HTR-8/SVneo (cell line): ENCODE data around the gene KCNIP3.
"Not testable (repeated sequence)": the region's sequence is repeated elsewhere in the genome, so short reads cannot be mapped to it uniquely, and the experiment has no call there.

Source experiments
- DNase-seq: peaks from one replicate; pipeline ENCODE4 v3.0.0; 2011; ENCODE audit warnings: low spot score, mixed read lengths; ENCODE audit not compliant: insufficient read length
- FAIRE-seq: peaks from 2 replicates; lab custom pipeline; 2011; peaks lifted over from hg19 to GRCh38; lab: Jason Lieb, UNC

KCNIP3 gene

DNA sequence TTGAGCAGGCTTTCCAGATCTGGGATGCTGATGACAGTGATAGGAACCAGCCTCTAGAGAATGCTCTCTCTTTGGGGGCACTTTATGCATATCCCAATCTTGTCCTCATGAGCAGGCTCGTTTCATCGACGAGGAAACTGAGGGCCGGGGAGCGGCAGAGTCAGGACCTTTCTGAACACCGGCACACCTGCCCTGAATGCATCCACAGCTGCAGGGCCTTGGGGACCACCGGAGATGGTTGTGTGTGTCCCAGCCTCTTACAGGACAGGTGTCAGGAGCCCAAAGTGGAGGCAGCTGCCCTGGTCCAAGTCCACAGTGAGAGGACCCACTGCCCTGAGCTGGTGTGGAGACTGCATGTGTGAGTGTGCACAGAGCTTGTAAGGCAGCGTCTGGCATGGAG lies 57.8 kb downstream of the KCNIP3 start:
- DNase-seq (no peak), FAIRE-seq (no peak)

DNA sequence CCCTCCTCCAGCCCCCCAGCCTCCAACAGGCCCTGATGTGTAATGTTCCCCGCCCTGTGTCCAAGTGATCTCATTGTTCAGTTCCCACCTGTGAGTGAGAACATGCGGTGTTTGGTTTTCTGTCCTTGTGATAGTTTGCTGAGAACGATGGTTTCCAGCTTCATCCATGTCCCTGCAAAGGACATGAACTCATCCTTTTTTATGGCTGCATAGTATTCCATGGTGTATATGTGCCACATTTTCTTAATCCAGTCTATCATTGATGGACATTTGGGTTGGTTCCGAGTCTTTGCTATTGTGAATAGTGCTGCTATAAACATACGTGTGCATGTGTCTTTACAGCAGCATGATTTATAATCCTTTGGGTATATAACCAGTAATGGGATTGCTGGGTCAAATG lies 58.3 kb downstream of the KCNIP3 start:
- not testable (repeated sequence) for FAIRE-seq, DNase-seq

DNA sequence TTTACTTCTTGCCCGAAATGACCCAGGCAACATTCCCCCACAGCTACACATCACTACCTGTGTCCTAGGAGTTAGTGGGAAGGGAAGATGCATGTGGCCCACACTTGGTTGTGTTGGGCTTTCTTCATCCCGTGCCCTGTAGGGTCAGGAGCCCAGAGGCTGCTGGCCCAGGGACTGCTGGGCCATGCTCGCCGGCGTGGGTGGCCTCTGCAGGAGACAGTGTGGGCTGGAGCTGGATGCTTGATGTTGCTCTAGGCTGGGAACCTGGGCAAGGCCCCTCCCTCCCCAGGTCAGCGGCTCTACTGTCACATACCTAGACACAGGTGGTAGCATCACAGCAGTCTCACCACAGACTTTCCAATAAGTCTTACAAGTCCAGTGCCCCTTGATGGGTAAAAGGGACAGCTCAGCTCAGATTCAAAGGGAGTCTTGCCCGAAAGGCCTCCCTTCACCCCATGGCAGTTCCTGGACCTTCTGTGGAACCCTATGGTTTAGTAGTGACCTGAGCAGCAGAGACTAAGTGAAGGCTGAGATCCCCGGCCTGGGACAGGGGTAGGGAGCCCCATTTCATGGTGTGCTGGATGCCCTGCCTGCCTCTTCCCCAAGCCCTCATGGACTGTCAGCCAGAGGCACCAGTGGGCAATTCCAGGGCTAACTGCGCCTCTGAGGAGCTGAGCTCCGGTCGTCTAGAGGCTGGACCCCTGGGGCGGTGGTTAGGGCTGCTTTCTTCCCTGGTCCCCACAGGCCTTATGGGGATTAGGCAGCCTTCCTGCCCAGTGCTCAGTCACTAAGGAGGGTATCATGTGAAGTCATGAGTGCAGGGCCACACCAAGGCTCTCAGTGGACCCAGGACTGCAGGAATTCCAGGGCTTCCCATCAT lies 59.9 kb downstream of the KCNIP3 start:
- DNase-seq, result no peak
- FAIRE-seq, result peak; percentile 33

DNA sequence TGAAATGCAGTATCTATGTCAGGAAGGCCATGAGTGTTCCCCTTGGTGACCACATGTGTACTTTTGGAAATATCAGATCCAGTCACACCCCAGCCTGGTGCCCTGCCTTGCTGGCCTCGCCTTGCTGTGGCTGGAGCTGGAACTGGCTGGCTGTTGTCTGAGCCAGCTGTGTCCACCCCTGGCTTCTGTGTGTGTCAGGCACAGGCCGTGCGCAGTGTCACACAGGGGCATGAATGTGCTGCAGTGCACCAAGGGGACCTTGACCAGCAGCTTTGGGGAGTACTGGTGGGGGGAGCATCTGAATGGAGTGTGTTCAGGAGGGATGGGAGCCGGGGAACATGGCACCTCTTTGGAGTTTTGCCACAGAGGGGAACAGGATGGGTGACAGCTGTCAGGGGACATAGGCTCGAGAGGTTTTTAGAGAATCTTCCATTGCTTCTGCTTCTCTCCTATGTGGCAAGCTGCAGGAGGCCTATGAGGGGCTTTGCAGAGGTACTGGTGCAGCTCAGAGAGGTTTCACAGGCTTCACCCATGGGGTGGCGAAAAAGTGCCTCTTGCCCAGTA lies 60.7 kb downstream of the KCNIP3 start:
- FAIRE-seq (no peak), DNase-seq (no peak)

DNA sequence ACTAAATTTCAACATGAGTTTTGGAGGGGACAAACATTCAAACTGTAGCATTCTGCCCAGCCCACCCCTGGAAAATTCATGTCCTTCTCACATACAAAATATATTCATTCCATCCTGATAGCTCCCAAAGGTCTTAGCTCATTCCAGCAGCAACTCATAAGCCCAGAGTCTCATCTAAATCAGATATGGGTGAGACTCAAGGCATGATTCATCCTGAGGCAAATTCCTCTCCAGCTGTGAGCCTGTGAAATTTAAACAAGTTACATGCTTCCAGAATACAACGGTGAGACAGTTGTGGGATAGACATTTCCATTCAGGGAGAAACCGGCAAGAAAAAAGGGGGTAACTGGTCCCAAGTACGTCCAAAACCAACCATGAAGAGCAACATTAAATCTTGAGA lies 61.9 kb downstream of the KCNIP3 start:
- DNase-seq (peak; percentile 30), FAIRE-seq (peak; percentile 63)

DNA sequence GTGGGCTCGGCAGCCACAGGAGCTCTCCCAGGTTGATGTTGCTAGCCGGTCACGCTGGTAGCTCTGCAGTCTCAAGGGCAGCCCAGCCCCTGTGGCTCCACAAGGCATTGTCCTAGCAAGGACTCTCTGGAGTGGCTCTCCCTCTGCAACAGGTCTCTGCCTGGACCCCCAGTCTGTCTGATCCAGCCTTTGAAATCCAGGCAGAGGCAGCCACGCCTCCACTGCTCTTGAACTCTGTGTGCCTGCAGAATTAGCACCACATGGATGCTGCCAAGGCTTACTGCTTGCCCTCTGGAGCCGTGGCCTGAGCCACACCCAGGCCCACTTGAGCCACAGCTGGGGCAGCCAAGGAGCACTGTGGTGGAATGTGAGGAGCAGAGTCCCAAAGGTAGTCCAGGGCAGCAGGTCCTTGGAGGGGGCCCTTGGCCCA lies 62.4 kb downstream of the KCNIP3 start:
- peak; percentile 62 for FAIRE-seq
- no peak for DNase-seq

DNA sequence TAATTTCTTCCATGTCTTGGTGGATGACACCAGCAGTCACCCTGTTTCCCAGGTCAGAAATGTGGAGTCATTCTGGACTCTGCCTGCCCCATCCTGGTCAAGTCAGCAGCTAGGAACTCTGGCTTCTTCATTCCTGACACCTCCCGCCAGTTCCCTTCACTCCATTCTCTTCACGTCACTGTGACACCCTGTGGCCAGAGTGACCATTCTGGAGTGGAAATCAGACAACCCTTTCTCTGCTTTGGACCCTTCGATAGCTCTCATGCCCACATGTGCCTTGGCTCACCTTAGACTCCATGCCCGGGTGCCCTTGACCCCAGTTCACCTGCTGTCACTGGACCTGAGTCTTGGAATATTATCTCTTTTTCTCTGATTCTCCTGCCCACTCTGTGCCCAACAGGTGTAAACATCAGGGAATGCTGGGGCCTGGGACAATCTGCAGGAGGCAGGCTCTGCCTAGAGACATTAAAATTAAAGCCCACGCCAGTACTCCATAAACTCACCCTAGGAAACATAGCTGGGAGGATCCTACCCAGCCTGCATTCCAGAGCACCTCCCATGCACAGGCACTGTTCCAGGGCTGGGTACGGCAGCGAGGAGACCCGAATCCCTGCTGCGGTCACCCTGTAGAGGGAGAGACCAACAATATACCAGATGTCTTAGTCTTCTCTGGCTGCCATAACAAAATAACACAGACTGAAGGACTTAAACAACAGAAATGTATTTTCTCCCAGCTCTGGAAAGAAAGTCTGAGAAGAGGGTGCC lies 64.3 kb downstream of the KCNIP3 start:
- FAIRE-seq (peak; percentile 54), DNase-seq (no peak)

DNA sequence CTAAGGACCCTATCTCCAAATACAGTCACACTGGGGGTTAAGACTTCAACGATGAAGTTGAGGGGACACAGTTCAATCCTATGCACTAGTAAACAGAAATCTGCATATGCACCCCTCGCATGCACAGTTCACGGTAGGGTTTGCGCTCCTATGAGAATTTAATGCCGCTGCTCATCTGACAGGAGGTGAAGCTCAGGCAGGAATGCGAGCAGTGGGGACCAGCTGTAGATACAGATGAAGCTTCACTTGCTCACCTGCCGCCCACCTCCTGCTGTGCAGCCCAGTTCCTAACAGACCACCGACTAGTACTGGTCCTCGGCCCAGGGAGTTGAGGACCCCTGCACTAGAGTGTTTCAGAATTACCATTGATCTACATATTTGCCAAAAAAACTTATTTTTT lies 65.3 kb downstream of the KCNIP3 start:
- DNase-seq (no peak), FAIRE-seq (peak; percentile 72)

DNA sequence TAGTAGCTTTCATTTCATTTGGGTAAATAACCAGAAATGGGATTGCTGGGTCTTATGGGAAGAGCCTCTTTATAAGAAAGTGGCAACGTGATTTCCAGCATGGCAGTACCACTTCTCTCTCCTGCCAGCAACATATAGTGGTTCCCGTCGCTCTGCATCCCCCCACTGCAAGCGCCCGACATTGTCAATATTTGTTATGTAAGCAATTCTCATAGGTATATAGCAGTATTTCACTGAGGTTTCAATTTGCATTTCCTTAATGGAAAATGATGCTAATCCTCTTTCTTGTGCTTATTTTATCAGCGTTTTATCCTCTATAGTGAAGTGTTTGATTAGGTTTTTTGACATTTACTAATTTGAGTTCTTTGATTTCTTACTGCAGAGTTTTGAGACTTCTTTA lies 69.4 kb downstream of the KCNIP3 start:
- DNase-seq, result no peak

DNA sequence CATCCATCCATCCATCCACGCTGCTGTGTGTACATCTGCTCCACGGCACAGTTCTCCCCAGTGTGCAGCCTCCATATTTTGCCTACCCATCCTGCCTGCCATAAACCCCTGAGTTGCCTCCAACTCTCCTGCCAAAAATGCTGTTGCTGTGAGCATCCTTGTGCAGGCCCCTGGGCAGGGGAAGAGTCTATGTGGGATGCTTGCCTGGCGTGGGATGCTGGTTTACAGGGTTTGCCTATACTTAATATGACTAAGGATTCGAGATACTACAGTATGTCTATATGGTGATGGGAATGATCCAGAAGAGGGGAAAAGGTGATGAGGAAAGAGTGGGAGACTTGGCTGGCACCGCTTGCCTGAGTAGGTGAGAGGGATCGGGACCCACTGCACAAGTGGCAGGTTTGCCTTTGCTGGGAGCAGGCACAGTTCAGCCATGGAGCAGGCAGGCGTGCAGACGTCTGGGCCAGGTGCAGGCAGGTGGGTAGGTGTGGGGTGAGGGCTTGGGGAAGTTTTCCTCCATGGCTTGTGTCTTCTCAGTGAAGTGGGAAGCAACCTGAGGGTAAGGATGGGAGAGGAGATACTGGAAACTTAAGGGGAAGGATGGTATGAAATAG lies 75.2 kb downstream of the KCNIP3 start:
- DNase-seq, result no peak
- no peak for FAIRE-seq

More for the DNA sequence above, 69.4 kb downstream of the KCNIP3 start:
- FAIRE-seq, result no peak

DNA sequence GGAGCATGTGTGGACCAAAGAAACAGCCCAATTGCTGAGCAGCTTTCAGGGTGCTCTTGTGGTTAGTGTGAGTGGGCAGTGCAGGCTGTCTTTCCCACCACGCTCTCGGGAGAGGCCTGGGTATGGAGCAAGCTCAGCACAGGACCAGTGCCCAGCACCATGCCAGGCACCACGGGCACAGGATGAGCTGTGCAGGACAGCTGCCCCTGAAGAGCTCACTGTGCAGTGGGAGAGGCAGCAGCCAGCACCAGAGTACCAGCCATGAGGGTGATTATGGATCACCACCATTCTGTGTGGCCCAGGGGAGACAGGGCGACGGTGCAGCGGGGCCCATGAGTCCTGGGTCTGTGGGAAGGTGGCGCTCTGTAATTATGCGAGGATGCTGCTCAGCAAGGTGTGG lies 75.7 kb downstream of the KCNIP3 start:
- FAIRE-seq, result peak; percentile 70

DNA sequence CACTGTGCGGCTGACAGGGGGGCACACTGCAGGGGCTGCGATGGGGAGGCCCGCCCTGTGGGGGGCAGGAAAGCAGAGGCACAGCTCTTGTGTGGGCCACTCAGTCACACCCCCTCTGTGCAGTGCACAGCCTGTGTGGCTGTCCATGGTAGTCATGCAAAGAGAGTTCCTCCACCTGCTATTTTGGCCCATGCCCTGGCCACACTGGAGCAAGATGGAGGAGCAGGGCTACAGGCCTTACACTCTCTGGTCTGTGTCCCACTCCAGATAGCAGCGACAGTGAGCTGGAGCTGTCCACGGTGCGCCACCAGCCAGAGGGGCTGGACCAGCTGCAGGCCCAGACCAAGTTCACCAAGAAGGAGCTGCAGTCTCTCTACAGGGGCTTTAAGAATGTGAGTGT lies 76.9 kb downstream of the KCNIP3 start:
- DNase-seq, result no peak
- FAIRE-seq, result no peak

More for the DNA sequence above, 75.7 kb downstream of the KCNIP3 start:
- DNase-seq, result no peak

DNA sequence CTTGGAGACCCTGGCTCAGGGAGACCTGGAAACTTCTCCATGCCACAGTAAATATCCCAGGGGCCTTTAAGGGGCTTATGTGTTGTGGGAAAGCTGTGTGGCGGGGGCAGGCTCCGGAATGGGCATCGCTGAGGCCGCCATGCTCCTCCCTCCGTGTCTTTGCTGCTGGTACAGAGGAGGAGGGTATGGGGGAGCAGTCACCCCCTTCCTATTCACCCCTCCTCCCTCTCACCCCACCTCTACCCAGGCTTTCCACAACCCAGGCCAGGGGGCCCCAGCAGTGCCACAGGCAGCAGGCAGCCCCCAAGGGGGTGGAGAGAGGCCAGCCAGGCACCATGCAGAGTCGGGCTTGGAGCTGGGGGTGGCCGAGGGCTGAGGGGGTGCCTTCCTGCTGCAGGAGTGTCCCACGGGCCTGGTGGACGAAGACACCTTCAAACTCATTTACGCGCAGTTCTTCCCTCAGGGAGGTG lies 77.3 kb downstream of the KCNIP3 start:
- no peak for FAIRE-seq
- no peak for DNase-seq

DNA sequence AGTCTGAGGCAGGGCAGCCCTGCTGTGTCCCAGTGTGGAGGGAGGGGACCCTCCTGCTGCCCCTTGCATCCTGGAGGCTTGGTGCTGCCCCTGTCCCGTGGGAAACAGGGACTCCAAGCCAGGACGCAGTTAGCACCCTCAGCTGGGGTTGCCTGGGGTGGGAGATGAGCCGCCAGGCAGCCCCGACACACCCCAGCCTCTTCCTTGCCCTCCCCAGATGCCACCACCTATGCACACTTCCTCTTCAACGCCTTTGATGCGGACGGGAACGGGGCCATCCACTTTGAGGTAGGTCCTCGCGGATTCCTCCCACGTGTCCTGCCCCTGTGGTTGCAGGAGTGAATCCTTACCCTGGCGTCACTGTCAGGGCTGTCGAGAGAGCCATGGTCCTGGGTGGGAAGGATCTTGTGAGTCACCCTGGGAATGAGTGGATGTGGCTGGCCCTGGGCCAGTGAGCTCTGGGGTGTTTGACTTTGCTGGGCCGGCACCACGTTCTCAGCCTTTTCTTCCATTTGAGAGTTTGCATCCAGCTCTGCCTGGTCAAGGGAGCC lies 77.8 kb downstream of the KCNIP3 start:
- DNase-seq (no peak), FAIRE-seq (no peak)

DNA sequence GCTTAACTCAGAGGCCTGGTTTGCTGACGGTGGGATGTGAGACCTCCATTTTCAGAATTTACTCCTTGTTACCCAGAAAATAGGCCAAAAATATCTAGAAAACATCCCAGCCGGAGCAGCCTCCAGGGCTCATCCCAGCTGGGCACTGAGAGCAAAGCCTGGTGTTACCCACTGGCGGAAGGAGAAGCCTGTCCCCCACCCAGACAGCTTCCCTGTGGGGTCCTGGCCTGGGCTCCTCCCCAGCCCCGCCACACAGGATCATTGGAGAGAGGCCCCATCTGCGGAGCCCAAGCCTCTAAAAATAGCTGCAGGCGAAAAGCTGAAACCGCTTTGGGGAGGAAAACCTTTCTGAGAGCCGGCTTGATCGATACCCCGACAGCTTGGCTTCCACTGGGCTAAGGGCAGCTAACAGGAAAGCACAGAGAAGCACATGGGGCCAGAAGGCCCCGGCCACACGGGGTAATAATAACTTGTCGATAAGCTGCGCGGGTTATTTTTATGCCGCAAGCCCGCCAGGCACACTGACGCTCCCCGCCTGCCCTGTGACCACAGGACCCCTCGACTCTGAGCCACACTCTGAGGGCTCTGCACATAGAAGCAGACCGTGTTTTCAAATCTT lies 78.5 kb downstream of the KCNIP3 start:
- DNase-seq (no peak), FAIRE-seq (no peak)

DNA sequence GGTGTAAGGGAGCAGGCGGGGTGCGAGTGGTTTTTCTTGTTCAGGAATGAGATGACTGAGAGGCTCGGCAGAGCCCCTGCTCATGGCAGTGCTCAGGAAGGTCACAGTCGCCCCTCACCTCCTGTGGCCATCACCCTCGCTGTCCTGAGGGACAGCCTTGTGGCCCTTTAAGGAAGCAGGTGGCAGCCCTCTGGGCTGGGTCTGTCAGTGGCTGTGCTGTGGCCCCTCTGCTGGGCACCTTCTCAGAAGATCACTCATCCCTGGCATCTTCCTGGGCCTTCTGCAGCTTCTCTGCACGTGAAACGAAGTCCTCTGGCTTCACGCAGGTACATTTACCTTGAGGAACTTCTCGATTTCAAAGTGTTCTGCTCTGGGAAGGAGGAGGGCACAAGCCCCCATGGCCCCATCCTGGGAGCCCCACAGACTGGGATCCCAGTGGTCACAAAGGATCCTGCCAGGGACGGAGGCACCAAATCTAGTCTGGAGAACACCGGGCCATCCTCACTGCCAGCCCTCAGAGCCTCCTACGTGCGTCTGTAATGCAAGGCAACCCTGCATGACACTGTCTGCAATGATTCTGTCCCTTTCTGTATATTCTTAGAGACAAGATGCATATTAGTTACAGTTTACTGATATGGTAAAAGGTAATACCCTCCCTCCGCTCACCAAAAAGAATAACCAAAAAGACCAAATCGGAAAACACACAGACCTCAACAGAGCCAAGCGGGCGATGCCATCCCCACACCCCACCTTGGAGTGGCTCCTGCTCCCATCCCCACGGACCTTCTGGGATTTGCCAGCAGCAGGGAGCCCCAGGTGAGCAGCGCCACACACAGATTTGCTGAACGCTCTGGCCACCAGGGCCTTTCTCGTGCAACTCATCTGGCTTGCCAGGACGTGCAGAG lies 79.4 kb downstream of the KCNIP3 start:
- FAIRE-seq (no peak), DNase-seq (no peak)

DNA sequence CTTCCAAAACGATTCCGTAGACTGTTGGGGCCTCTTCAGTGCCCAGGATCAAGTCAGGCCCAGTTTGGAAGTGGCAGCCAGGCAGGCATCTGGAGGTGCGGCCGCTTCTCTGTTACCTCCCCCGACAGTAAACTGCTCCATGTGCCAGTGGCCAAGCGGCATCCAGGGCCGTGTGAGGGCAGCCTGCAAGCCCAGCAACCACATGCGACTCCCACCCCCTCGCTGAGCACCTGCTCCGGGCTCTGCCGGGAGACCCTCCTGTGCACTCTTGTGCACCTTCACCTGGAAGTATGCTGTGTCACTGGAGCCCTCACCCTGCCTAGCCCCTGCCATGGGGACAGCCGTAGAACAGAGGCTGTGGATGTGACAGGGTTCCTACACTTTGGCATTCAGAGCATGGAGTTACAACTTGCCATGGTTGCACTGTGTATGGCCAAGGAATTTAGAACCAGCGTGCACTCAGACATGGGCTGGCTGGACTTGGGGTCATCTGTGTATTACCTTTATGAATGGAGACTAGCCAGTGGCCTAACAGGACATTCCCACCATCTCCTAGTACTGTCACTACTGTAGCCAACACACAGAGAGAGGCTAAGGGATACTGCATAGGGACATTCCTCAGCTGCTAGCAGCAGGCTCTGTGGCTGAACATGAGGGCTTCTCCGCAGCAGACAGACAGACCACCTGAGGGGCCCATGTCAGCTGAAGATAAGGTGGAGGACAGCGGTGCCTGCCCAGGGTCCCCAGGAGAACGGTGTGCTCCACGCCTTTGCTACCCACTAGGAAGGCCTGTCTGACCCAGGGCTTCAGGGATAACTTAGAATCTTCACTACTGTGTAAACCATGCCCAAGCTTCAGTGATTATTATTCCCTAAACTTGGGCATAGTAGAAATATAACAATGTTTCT lies 80.3 kb downstream of the KCNIP3 start:
- FAIRE-seq (peak; percentile 48), DNase-seq (no peak)

DNA sequence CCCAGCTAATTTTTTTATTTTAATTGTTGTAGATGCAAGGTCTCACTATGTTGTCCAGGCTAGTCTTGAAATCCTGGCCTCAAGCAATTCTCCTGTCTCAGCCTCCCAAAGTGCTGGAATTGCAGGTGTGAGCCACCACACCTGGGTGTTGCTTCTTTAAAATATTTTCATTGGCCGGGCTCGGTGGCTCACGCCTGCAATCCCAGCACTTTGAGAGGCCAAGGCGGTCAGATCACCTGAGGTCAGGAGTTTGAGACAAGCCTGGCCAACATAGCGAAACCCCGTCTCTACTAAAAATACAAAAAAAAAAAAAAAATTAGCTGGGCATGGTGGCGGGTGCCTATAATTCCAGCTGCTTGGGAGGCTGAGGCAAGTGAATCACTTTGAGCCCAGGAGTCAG lies 81.1 kb downstream of the KCNIP3 start:
- FAIRE-seq, DNase-seq: not testable (repeated sequence)
